IMR-90 (cell line): Measurements from ENCODE around the gene ZNF862. TPM values are rescaled to one million over a fixed set of nuclear protein-coding genes. Genes with fewer than 3 reads are reported as not detected.

ENCODE experiments used
- ATAC-seq: fragments of 200-7000 bp; cut with Tn5 transposase; 2 replicates; pipeline ENCODE4 v1.9.1; 2020; ENCODE audit warnings: low read depth, mild to moderate bottlenecking, moderate library complexity
- BruUV-seq: library from RNA; stranded (reverse); fragments of 400-500 nt; replicated peaks from 2 replicates; lab custom pipeline; 2021; lab: Mats Ljungman, UMichigan
- CTCF ChIA-PET: fragments of 300-600 bp; formaldehyde crosslinking; extraction: SDS; loops from one replicate; lab custom pipeline; 2021; ENCODE audit warnings: antibody characterized with exemption; lab: Yijun Ruan, JAX
- POLR2A ChIA-PET: fragments of 300-600 bp; sonication (Branson Sonifier 250); formaldehyde crosslinking; loops from one replicate; lab custom pipeline; 2022; ENCODE audit warnings: antibody characterized with exemption; ENCODE audit not compliant: unreplicated experiment; lab: Charles Lee
- DNase-seq: peaks from one replicate; pipeline ENCODE4 v3.0.0; 2013
- H2AFZ ChIP-seq: replicated peaks from 2 replicates; pipeline ENCODE3; 2013; ENCODE audit warnings: low read length, mild to moderate bottlenecking; ENCODE audit not compliant: poor library complexity
- H2AK5ac ChIP-seq: 2 replicates; pipeline ENCODE4 v1.6.1; 2013; ENCODE audit warnings: low read depth, low read length, inconsistent platforms
- H2AK9ac ChIP-seq: replicated peaks from 2 replicates; pipeline ENCODE3; 2013; ENCODE audit warnings: mild to moderate bottlenecking, low read depth, low read length, moderate library complexity; ENCODE audit not compliant: poor library complexity
- H2BK120ac ChIP-seq: 2 replicates; pipeline ENCODE4 v1.6.1; 2013; ENCODE audit warnings: low read depth, low read length, inconsistent platforms
- H2BK15ac ChIP-seq: 3 replicates; pipeline ENCODE4 v1.6.1; 2013; ENCODE audit warnings: low read depth, low read length, inconsistent platforms
- H2BK20ac ChIP-seq: 2 replicates; pipeline ENCODE4 v1.6.1; 2013; ENCODE audit warnings: low read depth, mild to moderate bottlenecking, inconsistent platforms, low read length, moderate library complexity
- H2BK5ac ChIP-seq: 2 replicates; pipeline ENCODE4 v1.6.1; 2013; ENCODE audit warnings: mild to moderate bottlenecking, low read depth, low read length, inconsistent platforms; ENCODE audit not compliant: poor library complexity, severe bottlenecking
- H3K14ac ChIP-seq: replicated peaks from 2 replicates; pipeline ENCODE4 v1.6.1; 2013; ENCODE audit warnings: low read depth, low read length, inconsistent platforms
- H3K18ac ChIP-seq: 2 replicates; pipeline ENCODE4 v1.6.1; 2013; ENCODE audit warnings: low read depth, low read length, control low read depth
- H3K23ac ChIP-seq: 2 replicates; pipeline ENCODE4 v1.6.1; 2013; ENCODE audit warnings: low read depth, low read length, inconsistent platforms
- H3K27ac ChIP-seq: 2 replicates; pipeline ENCODE4 v1.5.1; 2013; ENCODE audit warnings: mild to moderate bottlenecking, control low read depth, low read length; ENCODE audit not compliant: insufficient read depth
- H3K27me3 ChIP-seq: 2 replicates; pipeline ENCODE4 v1.6.1; 2013; ENCODE audit warnings: low read length; ENCODE audit not compliant: control insufficient read depth, insufficient read depth
- H3K36me3 ChIP-seq: 2 replicates; pipeline ENCODE4 v1.6.1; 2013; ENCODE audit warnings: low read length, mixed read lengths; ENCODE audit not compliant: control insufficient read depth, insufficient read depth
- H3K4ac ChIP-seq: 2 replicates; pipeline ENCODE4 v1.6.1; 2013; ENCODE audit warnings: low read depth, low read length, inconsistent platforms
- H3K4me1 ChIP-seq: 2 replicates; pipeline ENCODE4 v1.6.1; 2013; ENCODE audit warnings: low read length, mixed read lengths; ENCODE audit not compliant: control insufficient read depth, insufficient read depth
- H3K4me2 ChIP-seq: 2 replicates; pipeline ENCODE4 v1.6.1; 2013; ENCODE audit warnings: low read depth, mild to moderate bottlenecking, control low read depth, low read length, moderate library complexity
- H3K4me3 ChIP-seq: 2 replicates; pipeline ENCODE4 v1.5.1; 2013; ENCODE audit warnings: low read depth, mild to moderate bottlenecking, control low read depth, low read length, moderate library complexity; ENCODE audit not compliant: insufficient read depth
- H3K56ac ChIP-seq: 2 replicates; pipeline ENCODE4 v1.6.1; 2013; ENCODE audit warnings: low read length, inconsistent platforms; ENCODE audit not compliant: insufficient read depth; ENCODE audit errors: extremely low read depth
- H3K79me1 ChIP-seq, 2 experiments: 2 replicates each; pipeline ENCODE4 v1.6.1; 2013; ENCODE audit warnings: low read length in 2 of 2, inconsistent platforms in 1 of 2, low read depth in 1 of 2
- H3K9ac ChIP-seq: 2 replicates; pipeline ENCODE4 v1.6.1; 2013; ENCODE audit warnings: low read depth, low read length, control low read depth
- H3K9me1 ChIP-seq: 2 replicates; pipeline ENCODE4 v1.6.1; 2013; ENCODE audit warnings: low read length, inconsistent platforms; ENCODE audit not compliant: insufficient read depth
- H3K9me3 ChIP-seq: 2 replicates; pipeline ENCODE4 v1.6.1; 2013; ENCODE audit warnings: low read length; ENCODE audit not compliant: control insufficient read depth, insufficient read depth
- H4K20me1 ChIP-seq: 2 replicates; pipeline ENCODE4 v1.6.1; 2013; ENCODE audit warnings: low read length, inconsistent platforms; ENCODE audit not compliant: insufficient read depth
- H4K5ac ChIP-seq: 2 replicates; pipeline ENCODE4 v1.6.1; 2013; ENCODE audit warnings: mild to moderate bottlenecking, low read depth, low read length, control low read depth
- H4K8ac ChIP-seq, 2 experiments: 2 replicates each; pipeline ENCODE4 v1.6.1; 2013; ENCODE audit warnings: low read depth in 2 of 2, low read length in 2 of 2, control low read depth in 1 of 2, inconsistent platforms in 1 of 2
- H4K91ac ChIP-seq: 2 replicates; pipeline ENCODE4 v1.6.1; 2013; ENCODE audit warnings: low read depth, low read length, inconsistent platforms; ENCODE audit not compliant: insufficient read depth
- BHLHE40 ChIP-seq: fragments of 150-350 bp; IDR thresholded peaks from 2 replicates; pipeline ENCODE4 v1.6.1; 2016; ENCODE audit warnings: mild to moderate bottlenecking, low read depth, low read length
- CEBPB ChIP-seq: IDR thresholded peaks from 2 replicates; pipeline ENCODE4 v1.6.1; 2012; ENCODE audit warnings: low read depth, low read length, improper control_type of control experiment
- CHD1 ChIP-seq: IDR thresholded peaks from 2 replicates; pipeline ENCODE4 v1.6.1; 2012; ENCODE audit warnings: low read depth, low read length, improper control_type of control experiment
- ELK1 ChIP-seq: fragments of 150-350 bp; IDR thresholded peaks from 2 replicates; pipeline ENCODE4 v1.6.1; 2016; ENCODE audit warnings: low read depth, mild to moderate bottlenecking, low read length, moderate library complexity, borderline replicate concordance
- FOS ChIP-seq: fragments of 150-350 bp; IDR thresholded peaks from 2 replicates; pipeline ENCODE4 v1.6.1; 2016; ENCODE audit warnings: low read depth, low read length
- MAZ ChIP-seq: IDR thresholded peaks from 2 replicates; pipeline ENCODE4 v1.6.1; 2012; ENCODE audit warnings: low read depth, mild to moderate bottlenecking, low read length, improper control_type of control experiment, moderate library complexity, borderline replicate concordance
- MXI1 ChIP-seq: IDR thresholded peaks from 2 replicates; pipeline ENCODE4 v1.6.1; 2012; ENCODE audit warnings: low read depth, mild to moderate bottlenecking, low read length, moderate library complexity, borderline replicate concordance
- NFE2L2 ChIP-seq: fragments of 150-350 bp; IDR thresholded peaks from 2 replicates; pipeline ENCODE4 v1.6.1; 2016; ENCODE audit warnings: low read depth, mild to moderate bottlenecking, low read length
- POLR2A ChIP-seq: IDR thresholded peaks from 2 replicates; pipeline ENCODE4 v1.6.1; 2012; ENCODE audit warnings: mild to moderate bottlenecking, low read depth, low read length
- RAD21 ChIP-seq: IDR thresholded peaks from 2 replicates; pipeline ENCODE4 v1.6.1; 2012; ENCODE audit warnings: low read length, improper control_type of control experiment
- RCOR1 ChIP-seq: IDR thresholded peaks from 2 replicates; pipeline ENCODE4 v1.6.1; 2012; ENCODE audit warnings: mild to moderate bottlenecking, low read length, improper control_type of control experiment; ENCODE audit not compliant: insufficient replicate concordance
- USF2 ChIP-seq: fragments of 150-350 bp; IDR thresholded peaks from 2 replicates; pipeline ENCODE4 v1.6.1; 2017; ENCODE audit warnings: mild to moderate bottlenecking, antibody characterized with exemption, low read length, low read depth
- whole genome bisulfite sequencing, 2 experiments: methylation state at CpG; one replicate each; pipeline versions ENCODE4 v1.1.5 to v1.1.7; 2013; ENCODE audit warnings: missing lambda C conversion rate in 2 of 2; ENCODE audit not compliant: insufficient read length in 1 of 2; ENCODE audit errors: extremely low coverage in 2 of 2; 5-methylcytosine and 5-hydroxymethylcytosine counted together
- dilution Hi-C: fragments of 300-500 bp; cut with HindIII; formaldehyde crosslinking; loops from one replicate; pipeline ENCODE4 v1.14.3; 2018; ENCODE audit warnings: low sequenced_read_pairs; ENCODE audit not compliant: unreplicated experiment
- in situ Hi-C: fragments of 300-500 bp; cut with MboI; formaldehyde crosslinking; loops from 3 replicates; pipeline ENCODE4 v1.14.3; 2019; ENCODE audit warnings: low sequenced_read_pairs, inconsistent platforms, mixed read lengths
- intact Hi-C: fragments of 100-400 bp; cut with micrococcal nuclease; formaldehyde crosslinking; loops from 2 replicates; pipeline ENCODE4 v1.10.0; 2022
- polyA plus RNA-seq, 3 experiments: library from polyadenylated mRNA; depleted of rRNA; stranded (reverse); fragments of >200 nt; gene quantifications; 2 replicates each; pipeline ENCODE4 v1.2.3, GENCODE V29; 2012; ENCODE audit warnings: low replicate concordance in 1 of 3
- total RNA-seq: library from RNA; depleted of rRNA; stranded (reverse); fragments of >200 nt; gene quantifications from 2 replicates; pipeline ENCODE4 v1.2.3, GENCODE V29; 2012

Gene ZNF862
- total and polyA plus RNA-seq, 2 of the 4 experiments (the other 2 are of a cell fraction): 5.9 to 10.8 TPM

- H4K8ac ChIP-seq: no peak overlapping the region
- no peak overlapping the region for H3K9ac ChIP-seq
- H2AK5ac ChIP-seq: no peak overlapping the region
- H2BK15ac ChIP-seq: no peak overlapping the region
- no peak for ATAC-seq
- H3K9me3 ChIP-seq: no peaks in the 10 kb centered on the region
- no TSS peak for BruUV-seq
- no peak overlapping the region for H3K14ac ChIP-seq
- H3K4me3 ChIP-seq: no peak overlapping the region
- H3K4ac ChIP-seq: no peak overlapping the region
- dilution Hi-C loops (no loop called here), in situ Hi-C loops (loop anchor here (25.0 kb wide), 1 partner anchor 538 kb away; a partner anchor contains a TSS), intact Hi-C loops (no loop called here)
- H2AFZ ChIP-seq: peak overlapping the region; percentile 98
- H3K27me3 ChIP-seq: no peaks in the 10 kb centered on the region
- no peaks in the 10 kb centered on the region for H4K20me1 ChIP-seq
- H2BK20ac ChIP-seq: no peak overlapping the region
- DNase-seq: no peak
- no peak overlapping the region for H3K27ac ChIP-seq
- H2AK9ac ChIP-seq: peak overlapping the region; percentile 20
- no peak overlapping the region for H4K5ac ChIP-seq
- POLR2A ChIA-PET: no interaction called here
- TF ChIP-seq USF2 (no peak), RAD21 (no peak), MAZ (no peak), MXI1 (no peak), BHLHE40 (no peak), ELK1 (no peak), CHD1 (no peak), CEBPB (no peak), POLR2A (no peak), NFE2L2 (no peak), RCOR1 (no peak), FOS (no peak)
- peaks cover 0 to 6% of the 10 kb centered on the region in 2 experiments; a peak in 1 of 4 replicates for H3K79me1 ChIP-seq
- CTCF ChIA-PET: no interaction called here
- no peak overlapping the region for H3K18ac ChIP-seq
- no peaks in the 10 kb centered on the region for H3K36me3 ChIP-seq
- H3K9me1 ChIP-seq: no peaks in the 10 kb centered on the region
- 68% methylated on average over 4 of the region's 8 CpGs; no CpG with 5 or more reads in 1 of the 2 experiments for WGBS, 2 experiments
- H2BK120ac ChIP-seq: no peak overlapping the region
- H3K23ac ChIP-seq: no peak overlapping the region
- H3K4me1 ChIP-seq: peaks cover 3% of the 10 kb centered on the region
- no peak overlapping the region for H3K56ac ChIP-seq
- no peak overlapping the region for H4K91ac ChIP-seq
- H2BK5ac ChIP-seq: no peak overlapping the region
- no peak overlapping the region; the same call in 1 of the 2 replicates for H3K4me2 ChIP-seq
These were observed 36.5 kb downstream of the ZNF862 start for GRCh38 chr7:149874644-149875028.
